Liver (tissue), 9 donors: Measurements from ENCODE around the gene MRLN. TPM values are rescaled to one million over a fixed set of nuclear protein-coding genes. Genes with fewer than 3 reads are reported as not detected.

Experiments
- DNase-seq: peaks from one replicate; pipeline ENCODE4 v3.0.0-alpha.2; 2017; ENCODE audit warnings: low spot score
- H3K27ac ChIP-seq, 2 donors: one replicate each; pipeline ENCODE4 v1.7.0; 2013; ENCODE audit warnings: inconsistent platforms in 2 of 2, low read length in 2 of 2, control low read depth in 1 of 2, low read depth in 1 of 2, mild to moderate bottlenecking in 1 of 2
- H3K27me3 ChIP-seq, 4 donors: one replicate each; pipeline versions ENCODE4 v1.6.1 to v1.7.0; 2013; ENCODE audit warnings: low read length in 3 of 4, inconsistent platforms in 1 of 4, mild to moderate bottlenecking in 1 of 4, moderate library complexity in 1 of 4; ENCODE audit not compliant: control insufficient read depth in 4 of 4, insufficient read depth in 4 of 4
- H3K36me3 ChIP-seq, 4 donors: one replicate each; pipeline versions ENCODE4 v1.6.1 to v1.7.0; 2013; ENCODE audit warnings: low read length in 3 of 4, mild to moderate bottlenecking in 3 of 4, low read depth in 1 of 4, moderate library complexity in 1 of 4; ENCODE audit not compliant: control insufficient read depth in 4 of 4, insufficient read depth in 3 of 4
- H3K4me1 ChIP-seq, 4 donors: one replicate each; pipeline versions ENCODE4 v1.6.1 to v1.7.0; 2013; ENCODE audit warnings: low read length in 3 of 4, mild to moderate bottlenecking in 3 of 4, moderate library complexity in 1 of 4; ENCODE audit not compliant: control insufficient read depth in 4 of 4, insufficient read depth in 4 of 4
- H3K4me3 ChIP-seq, 3 donors: one replicate each; pipeline versions ENCODE4 v1.6.1 to v1.7.0; 2013; ENCODE audit warnings: low read length in 3 of 3, control low read depth in 1 of 3, low read depth in 1 of 3, mild to moderate bottlenecking in 1 of 3
- H3K9ac ChIP-seq, 2 donors: one replicate each; pipeline ENCODE4 v1.7.0; 2013; ENCODE audit warnings: low read length in 2 of 2, mild to moderate bottlenecking in 2 of 2, moderate library complexity in 2 of 2, control low read depth in 1 of 2, low read depth in 1 of 2
- H3K9me3 ChIP-seq, 4 donors: one replicate each; pipeline versions ENCODE4 v1.6.1 to v1.7.0; 2013; ENCODE audit warnings: low read length in 3 of 4; ENCODE audit not compliant: control insufficient read depth in 4 of 4
- EGR1 ChIP-seq, 2 donors: IDR thresholded peaks; 2 replicates each; pipeline ENCODE4 v1.6.1; 2016 to 2018; ENCODE audit warnings: antibody characterized with exemption in 2 of 2, low read depth in 2 of 2
- FOXA1 ChIP-seq: IDR thresholded peaks from 2 replicates; pipeline ENCODE4 v1.6.1; 2016; ENCODE audit warnings: antibody characterized with exemption
- FOXA2 ChIP-seq: IDR thresholded peaks from 2 replicates; pipeline ENCODE4 v1.6.1; 2016; ENCODE audit warnings: antibody characterized with exemption
- GABPA ChIP-seq, 2 donors: IDR thresholded peaks in 1 of 2; conservative IDR thresholded peaks in 1 of 2; 2 replicates each; pipeline ENCODE4 v1.6.1; 2016; ENCODE audit warnings: antibody characterized with exemption in 2 of 2, mild to moderate bottlenecking in 1 of 2, moderate library complexity in 1 of 2
- HNF4A ChIP-seq, 2 donors: conservative IDR thresholded peaks; 2 replicates each; pipeline ENCODE4 v1.6.1; 2016; ENCODE audit warnings: antibody characterized with exemption in 2 of 2, mild to moderate bottlenecking in 2 of 2
- HNF4G ChIP-seq: IDR thresholded peaks from 2 replicates; pipeline ENCODE4 v1.6.1; 2016; ENCODE audit warnings: antibody characterized with exemption
- JUND ChIP-seq, 2 donors: IDR thresholded peaks; 2 replicates each; pipeline ENCODE4 v1.6.1; 2016; ENCODE audit warnings: antibody characterized with exemption in 2 of 2
- NR2F2 ChIP-seq: IDR thresholded peaks from 2 replicates; pipeline ENCODE4 v1.6.1; 2016; ENCODE audit warnings: antibody characterized with exemption
- RAD21 ChIP-seq, 2 donors: IDR thresholded peaks; 2 replicates each; pipeline ENCODE4 v1.6.1; 2016; ENCODE audit warnings: antibody characterized with exemption in 2 of 2, mild to moderate bottlenecking in 2 of 2
- RXRA ChIP-seq, 2 donors: IDR thresholded peaks; 2 replicates each; pipeline ENCODE4 v1.6.1; 2017 to 2018; ENCODE audit warnings: antibody characterized with exemption in 2 of 2, mild to moderate bottlenecking in 1 of 2
- TAF1 ChIP-seq: conservative IDR thresholded peaks from 2 replicates; pipeline ENCODE4 v1.6.1; 2016; ENCODE audit warnings: antibody characterized with exemption, mild to moderate bottlenecking
- YY1 ChIP-seq: IDR thresholded peaks from 2 replicates; pipeline ENCODE4 v1.6.1; 2016; ENCODE audit warnings: antibody characterized with exemption, mild to moderate bottlenecking
- WGBS: extraction: QIAGEN DNeasy Blood & Tissue Kit; methylation state at CpG from one replicate; pipeline ENCODE4 v1.1.7; 2013; 5-methylcytosine and 5-hydroxymethylcytosine counted together
- polyA plus RNA-seq, 2 donors: library from polyadenylated mRNA; stranded (reverse) in 1 of 2; unstranded in 1 of 2; fragments of 200-250 nt in 1 of 2; fragments of >200 nt in 1 of 2; fragmentation: Nextera tagmentation in 1 of 2; extraction: Ambion mirVana in 1 of 2; gene quantifications; one replicate each; pipeline versions ENCODE4 v1.2.1 to v1.2.3, GENCODE V29; 2013 to 2015
- total RNA-seq, 2 donors: library from RNA; depleted of rRNA; stranded (reverse); fragments of >200 nt; gene quantifications; one replicate each; pipeline ENCODE4 v1.2.3, GENCODE V29; 2014
- TF ChIP-seq, protein P1 (sequence below): fragments of 150-350 bp; IDR thresholded peaks from 2 replicates; pipeline ENCODE4 v1.5.1; 2017; ENCODE audit warnings: improper control_type of control experiment, low read depth, low read length; ENCODE audit not compliant: missing input control
- TF ChIP-seq, protein P2 (sequence below): IDR thresholded peaks from 2 replicates; pipeline ENCODE4 v1.6.1; 2016; ENCODE audit warnings: antibody characterized with exemption
- TF ChIP-seq, protein P3 (sequence below): IDR thresholded peaks from 2 replicates; pipeline ENCODE4 v1.6.1; 2016; ENCODE audit warnings: antibody characterized with exemption
- TF ChIP-seq, protein P4 (sequence below): IDR thresholded peaks from 2 replicates; pipeline ENCODE4 v1.6.1; 2016; ENCODE audit warnings: antibody characterized with exemption
- TF ChIP-seq, protein P5 (sequence below): IDR thresholded peaks from 2 replicates; pipeline ENCODE4 v1.6.1; 2016; ENCODE audit warnings: antibody characterized with exemption, mild to moderate bottlenecking
- donor health status: healthy.
- donor health status: healthy.
- donor health status: healthy.
- donor health status: healthy.
- donor health status: healthy.

MRLN gene
- total and polyA plus RNA-seq, 4 donors: not detected

DNA sequence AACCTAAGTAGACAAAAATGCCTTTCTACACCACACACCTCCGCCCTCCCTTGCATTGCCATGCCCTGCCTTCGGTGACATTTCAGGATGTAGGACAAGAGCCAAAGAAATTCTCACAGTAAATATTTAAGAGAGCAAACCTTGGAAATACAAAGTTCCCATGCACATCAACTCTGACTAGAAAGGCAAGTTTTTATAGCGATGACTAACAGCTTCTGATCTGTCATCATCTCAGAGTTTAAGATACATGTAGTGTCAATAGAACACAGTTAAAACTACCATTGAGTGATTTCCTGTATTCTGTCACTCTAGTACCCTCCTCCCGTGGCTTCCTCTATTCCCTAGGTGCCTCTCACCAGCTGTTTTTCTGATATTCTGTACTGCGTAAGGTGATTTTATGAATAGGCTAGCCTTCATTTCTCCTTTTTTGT lies 64.3 kb downstream of the MRLN start:
- DNase-seq: no peak
- Histone ChIP-seq H3K9me3 (no peaks in the 10 kb centered on the region), H3K27me3 (no peaks in the 10 kb centered on the region), H3K4me3 (no peak overlapping the region), H3K4me1 (no peaks in the 10 kb centered on the region), H3K9ac (no peak overlapping the region), H3K36me3 (no peaks in the 10 kb centered on the region), H3K27ac (no peak overlapping the region)
- 51% methylated on average over 5 of the region's 5 CpGs for WGBS
- TF ChIP-seq NR2F2 (no peak), RXRA (IDR thresholded peaks at IDR 0.05) (no peak), EGR1 (IDR thresholded peaks at IDR 0.05; ENCODE audit: low read depth in 2 of 2) (no peak), FOXA2 (no peak), HNF4A (conservative IDR thresholded peaks at IDR 0.05) (no peak)
- TF ChIP-seq, protein P1, sequence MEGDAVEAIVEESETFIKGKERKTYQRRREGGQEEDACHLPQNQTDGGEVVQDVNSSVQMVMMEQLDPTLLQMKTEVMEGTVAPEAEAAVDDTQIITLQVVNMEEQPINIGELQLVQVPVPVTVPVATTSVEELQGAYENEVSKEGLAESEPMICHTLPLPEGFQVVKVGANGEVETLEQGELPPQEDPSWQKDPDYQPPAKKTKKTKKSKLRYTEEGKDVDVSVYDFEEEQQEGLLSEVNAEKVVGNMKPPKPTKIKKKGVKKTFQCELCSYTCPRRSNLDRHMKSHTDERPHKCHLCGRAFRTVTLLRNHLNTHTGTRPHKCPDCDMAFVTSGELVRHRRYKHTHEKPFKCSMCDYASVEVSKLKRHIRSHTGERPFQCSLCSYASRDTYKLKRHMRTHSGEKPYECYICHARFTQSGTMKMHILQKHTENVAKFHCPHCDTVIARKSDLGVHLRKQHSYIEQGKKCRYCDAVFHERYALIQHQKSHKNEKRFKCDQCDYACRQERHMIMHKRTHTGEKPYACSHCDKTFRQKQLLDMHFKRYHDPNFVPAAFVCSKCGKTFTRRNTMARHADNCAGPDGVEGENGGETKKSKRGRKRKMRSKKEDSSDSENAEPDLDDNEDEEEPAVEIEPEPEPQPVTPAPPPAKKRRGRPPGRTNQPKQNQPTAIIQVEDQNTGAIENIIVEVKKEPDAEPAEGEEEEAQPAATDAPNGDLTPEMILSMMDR: no peak
- TF ChIP-seq, protein P2, sequence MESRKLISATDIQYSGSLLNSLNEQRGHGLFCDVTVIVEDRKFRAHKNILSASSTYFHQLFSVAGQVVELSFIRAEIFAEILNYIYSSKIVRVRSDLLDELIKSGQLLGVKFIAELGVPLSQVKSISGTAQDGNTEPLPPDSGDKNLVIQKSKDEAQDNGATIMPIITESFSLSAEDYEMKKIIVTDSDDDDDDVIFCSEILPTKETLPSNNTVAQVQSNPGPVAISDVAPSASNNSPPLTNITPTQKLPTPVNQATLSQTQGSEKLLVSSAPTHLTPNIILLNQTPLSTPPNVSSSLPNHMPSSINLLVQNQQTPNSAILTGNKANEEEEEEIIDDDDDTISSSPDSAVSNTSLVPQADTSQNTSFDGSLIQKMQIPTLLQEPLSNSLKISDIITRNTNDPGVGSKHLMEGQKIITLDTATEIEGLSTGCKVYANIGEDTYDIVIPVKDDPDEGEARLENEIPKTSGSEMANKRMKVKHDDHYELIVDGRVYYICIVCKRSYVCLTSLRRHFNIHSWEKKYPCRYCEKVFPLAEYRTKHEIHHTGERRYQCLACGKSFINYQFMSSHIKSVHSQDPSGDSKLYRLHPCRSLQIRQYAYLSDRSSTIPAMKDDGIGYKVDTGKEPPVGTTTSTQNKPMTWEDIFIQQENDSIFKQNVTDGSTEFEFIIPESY: no peak
- TF ChIP-seq, protein P3, sequence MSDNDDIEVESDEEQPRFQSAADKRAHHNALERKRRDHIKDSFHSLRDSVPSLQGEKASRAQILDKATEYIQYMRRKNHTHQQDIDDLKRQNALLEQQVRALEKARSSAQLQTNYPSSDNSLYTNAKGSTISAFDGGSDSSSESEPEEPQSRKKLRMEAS: no peak

DNA sequence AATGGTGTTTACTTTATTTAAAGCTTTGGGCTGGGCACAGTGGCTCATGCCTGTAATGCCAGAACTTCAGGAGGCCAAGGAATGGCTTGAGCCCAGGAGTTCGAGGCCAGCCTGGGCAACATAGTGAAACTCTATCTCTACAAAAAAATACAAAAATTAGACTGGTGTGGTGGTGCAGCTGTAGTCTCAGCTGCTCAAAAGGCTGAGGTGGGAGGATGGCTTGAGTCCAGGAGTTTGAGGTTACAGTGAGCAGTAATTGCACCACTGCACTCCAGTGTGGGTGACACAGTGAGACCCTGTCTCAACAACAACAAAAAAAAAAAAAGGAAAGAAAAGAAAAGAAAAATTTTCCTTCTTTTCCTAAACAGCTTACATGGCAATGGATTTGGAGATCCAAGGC lies 65.6 kb downstream of the MRLN start:
- TF ChIP-seq, protein P3: no peak
- TF ChIP-seq HNF4G (no peak), TAF1 (no peak), EGR1 (IDR thresholded peaks at IDR 0.05; ENCODE audit: low read depth in 2 of 2) (no peak), FOXA1 (no peak), GABPA (IDR thresholded peaks at IDR 0.05 in 1 of 2, conservative IDR thresholded peaks at IDR 0.05 in 1 of 2) (no peak), RAD21 (IDR thresholded peaks at IDR 0.05) (no peak), NR2F2 (no peak), RXRA (IDR thresholded peaks at IDR 0.05) (no peak), JUND (IDR thresholded peaks at IDR 0.05) (no peak), FOXA2 (no peak), YY1 (no peak)
- TF ChIP-seq, protein P4, sequence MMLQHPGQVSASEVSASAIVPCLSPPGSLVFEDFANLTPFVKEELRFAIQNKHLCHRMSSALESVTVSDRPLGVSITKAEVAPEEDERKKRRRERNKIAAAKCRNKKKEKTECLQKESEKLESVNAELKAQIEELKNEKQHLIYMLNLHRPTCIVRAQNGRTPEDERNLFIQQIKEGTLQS: no peak
- TF ChIP-seq, protein P1: no peak
- TF ChIP-seq, protein P5, sequence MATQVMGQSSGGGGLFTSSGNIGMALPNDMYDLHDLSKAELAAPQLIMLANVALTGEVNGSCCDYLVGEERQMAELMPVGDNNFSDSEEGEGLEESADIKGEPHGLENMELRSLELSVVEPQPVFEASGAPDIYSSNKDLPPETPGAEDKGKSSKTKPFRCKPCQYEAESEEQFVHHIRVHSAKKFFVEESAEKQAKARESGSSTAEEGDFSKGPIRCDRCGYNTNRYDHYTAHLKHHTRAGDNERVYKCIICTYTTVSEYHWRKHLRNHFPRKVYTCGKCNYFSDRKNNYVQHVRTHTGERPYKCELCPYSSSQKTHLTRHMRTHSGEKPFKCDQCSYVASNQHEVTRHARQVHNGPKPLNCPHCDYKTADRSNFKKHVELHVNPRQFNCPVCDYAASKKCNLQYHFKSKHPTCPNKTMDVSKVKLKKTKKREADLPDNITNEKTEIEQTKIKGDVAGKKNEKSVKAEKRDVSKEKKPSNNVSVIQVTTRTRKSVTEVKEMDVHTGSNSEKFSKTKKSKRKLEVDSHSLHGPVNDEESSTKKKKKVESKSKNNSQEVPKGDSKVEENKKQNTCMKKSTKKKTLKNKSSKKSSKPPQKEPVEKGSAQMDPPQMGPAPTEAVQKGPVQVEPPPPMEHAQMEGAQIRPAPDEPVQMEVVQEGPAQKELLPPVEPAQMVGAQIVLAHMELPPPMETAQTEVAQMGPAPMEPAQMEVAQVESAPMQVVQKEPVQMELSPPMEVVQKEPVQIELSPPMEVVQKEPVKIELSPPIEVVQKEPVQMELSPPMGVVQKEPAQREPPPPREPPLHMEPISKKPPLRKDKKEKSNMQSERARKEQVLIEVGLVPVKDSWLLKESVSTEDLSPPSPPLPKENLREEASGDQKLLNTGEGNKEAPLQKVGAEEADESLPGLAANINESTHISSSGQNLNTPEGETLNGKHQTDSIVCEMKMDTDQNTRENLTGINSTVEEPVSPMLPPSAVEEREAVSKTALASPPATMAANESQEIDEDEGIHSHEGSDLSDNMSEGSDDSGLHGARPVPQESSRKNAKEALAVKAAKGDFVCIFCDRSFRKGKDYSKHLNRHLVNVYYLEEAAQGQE: no peak
- TF ChIP-seq, protein P2: no peak
- H3K9me3 ChIP-seq: no peaks in the 10 kb centered on the region
- DNase-seq: no peak
- H3K4me1 ChIP-seq: no peaks in the 10 kb centered on the region
- no peak overlapping the region for H3K27ac ChIP-seq
- no peaks in the 10 kb centered on the region for H3K27me3 ChIP-seq
- H3K36me3 ChIP-seq: no peaks in the 10 kb centered on the region
- H3K9ac ChIP-seq: no peak overlapping the region
- 97% methylated on average over 1 of the region's 1 CpG for WGBS
- no peak overlapping the region for H3K4me3 ChIP-seq
